NT2/D1 (cell line): ENCODE measurements around the gene NUDT16L1.

Experiments used
- DNase-seq: peaks from one replicate; pipeline ENCODE4 v3.0.0-alpha.2; 2011; ENCODE audit warnings: low read depth, low spot score
- H3K27me3 ChIP-seq: 2 replicates; pipeline ENCODE4 v1.6.0; 2011; ENCODE audit warnings: mild to moderate bottlenecking; ENCODE audit not compliant: insufficient read length, insufficient read depth
- H3K36me3 ChIP-seq: 2 replicates; pipeline ENCODE4 v1.6.1; 2011; ENCODE audit warnings: mild to moderate bottlenecking, low read length, mixed read lengths; ENCODE audit not compliant: insufficient read depth, insufficient read length
- H3K4me1 ChIP-seq: 2 replicates; pipeline ENCODE4 v1.5.1; 2011; ENCODE audit not compliant: insufficient read depth, insufficient read length
- H3K4me3 ChIP-seq: 2 replicates; pipeline ENCODE4 v1.5.1; 2011; ENCODE audit warnings: low read depth; ENCODE audit not compliant: insufficient read length
- H3K9ac ChIP-seq: 2 replicates; pipeline ENCODE4 v1.6.0; 2011; ENCODE audit warnings: low read depth; ENCODE audit not compliant: insufficient read length
- H3K9me3 ChIP-seq: 2 replicates; pipeline ENCODE4 v1.5.1; 2011; ENCODE audit warnings: mild to moderate bottlenecking, low read length; ENCODE audit not compliant: insufficient read depth
- SUZ12 ChIP-seq: IDR thresholded peaks from 2 replicates; pipeline ENCODE4 v1.6.1; 2011; ENCODE audit not compliant: insufficient read length, insufficient read depth; ENCODE audit errors: extremely low read depth
- YY1 ChIP-seq: IDR thresholded peaks from 2 replicates; pipeline ENCODE4 v1.6.1; 2011; ENCODE audit not compliant: insufficient read length, insufficient read depth
- ZNF274 ChIP-seq: IDR thresholded peaks from 2 replicates; pipeline ENCODE4 v1.6.1; 2011; ENCODE audit warnings: mild to moderate bottlenecking, low read depth, low read length

Gene NUDT16L1

DNA sequence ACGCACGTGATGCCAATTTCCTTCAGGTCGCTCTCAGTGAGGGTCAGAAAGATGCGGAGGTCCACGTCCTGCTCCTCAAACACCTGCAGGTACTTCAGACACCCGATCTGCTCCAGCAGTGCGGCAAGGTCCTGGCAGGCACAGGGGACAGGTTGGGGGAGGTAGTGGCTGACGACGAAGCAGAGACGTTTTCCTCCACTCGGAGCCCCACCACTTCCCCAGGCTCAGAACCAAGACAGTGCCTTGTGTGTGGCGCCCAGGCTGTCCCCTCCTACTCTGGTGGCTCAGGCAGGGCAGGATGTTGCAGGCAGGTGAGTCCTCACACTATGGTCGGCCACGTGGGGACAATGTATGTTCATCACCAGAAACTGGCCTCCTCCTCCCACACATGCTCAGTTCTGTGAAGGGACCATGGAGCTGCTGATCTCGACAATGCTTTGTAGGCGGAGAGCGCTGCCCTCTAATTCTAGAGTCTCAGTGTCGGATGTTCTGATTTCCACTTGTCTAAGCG lies 5.7 kb downstream of the NUDT16L1 start:
- Histone ChIP-seq H3K36me3 (peaks cover 89% of the 10 kb centered on the region), H3K4me1 (peaks cover 15% of the 10 kb centered on the region), H3K4me3 (no peak overlapping the region), H3K27me3 (no peaks in the 10 kb centered on the region), H3K9ac (peak overlapping the region; percentile 4), H3K9me3 (no peaks in the 10 kb centered on the region)
- DNase-seq = no peak
- TF ChIP-seq SUZ12 (no peak), YY1 (no peak), ZNF274 (no peak)

DNA sequence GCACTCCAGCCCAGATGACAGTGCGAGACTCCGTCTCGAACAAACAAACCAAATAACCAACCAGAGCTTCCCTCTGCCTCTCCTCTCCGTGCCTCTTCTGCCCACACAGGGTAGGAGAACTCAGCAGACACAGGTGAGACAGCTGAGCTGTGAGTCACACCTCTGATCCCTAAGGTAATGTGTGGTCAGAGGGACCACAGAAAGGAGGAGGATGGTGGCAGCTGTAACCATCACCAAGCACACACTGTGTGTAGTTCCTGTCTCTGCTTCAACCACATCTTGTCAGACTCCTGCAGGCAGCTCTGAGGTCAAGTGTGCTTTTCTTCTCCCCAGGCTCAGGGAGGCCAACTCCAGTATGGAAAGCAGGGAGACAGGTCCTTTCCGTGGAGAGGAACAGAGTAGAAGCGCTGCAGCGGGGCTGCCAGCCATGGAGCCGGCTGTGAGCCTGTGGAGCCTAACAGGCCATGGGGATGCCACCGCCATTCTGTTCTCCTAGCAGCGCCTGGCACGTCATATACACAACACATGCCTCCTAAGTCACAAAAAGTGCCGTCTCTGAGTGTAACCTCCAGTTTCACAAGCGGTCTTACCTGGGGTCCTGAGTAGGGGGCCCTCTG lies 7.1 kb downstream of the NUDT16L1 start:
- no peak for TF ChIP-seq ZNF274
- DNase-seq = no peak

GRCh38 chr16:4700997-4701743 lies 7.8 kb downstream of the NUDT16L1 start:
- H3K36me3 ChIP-seq = peaks cover 87% of the 10 kb centered on the region
- H3K27me3 ChIP-seq = no peaks in the 10 kb centered on the region
- H3K9me3 ChIP-seq = no peaks in the 10 kb centered on the region
- no peak for TF ChIP-seq YY1
- TF ChIP-seq SUZ12 = no peak
- TF ChIP-seq ZNF274 = no peak
- no peak for DNase-seq
- H3K4me3 ChIP-seq = no peak overlapping the region
- H3K9ac ChIP-seq = no peak overlapping the region
- H3K4me1 ChIP-seq = peaks cover 4% of the 10 kb centered on the region

More for the DNA sequence above, 7.1 kb downstream of the NUDT16L1 start:
- Histone ChIP-seq H3K9ac (no peak overlapping the region), H3K4me3 (no peak overlapping the region), H3K9me3 (no peaks in the 10 kb centered on the region), H3K27me3 (no peaks in the 10 kb centered on the region), H3K4me1 (peaks cover 6% of the 10 kb centered on the region), H3K36me3 (peaks cover 93% of the 10 kb centered on the region)

DNA sequence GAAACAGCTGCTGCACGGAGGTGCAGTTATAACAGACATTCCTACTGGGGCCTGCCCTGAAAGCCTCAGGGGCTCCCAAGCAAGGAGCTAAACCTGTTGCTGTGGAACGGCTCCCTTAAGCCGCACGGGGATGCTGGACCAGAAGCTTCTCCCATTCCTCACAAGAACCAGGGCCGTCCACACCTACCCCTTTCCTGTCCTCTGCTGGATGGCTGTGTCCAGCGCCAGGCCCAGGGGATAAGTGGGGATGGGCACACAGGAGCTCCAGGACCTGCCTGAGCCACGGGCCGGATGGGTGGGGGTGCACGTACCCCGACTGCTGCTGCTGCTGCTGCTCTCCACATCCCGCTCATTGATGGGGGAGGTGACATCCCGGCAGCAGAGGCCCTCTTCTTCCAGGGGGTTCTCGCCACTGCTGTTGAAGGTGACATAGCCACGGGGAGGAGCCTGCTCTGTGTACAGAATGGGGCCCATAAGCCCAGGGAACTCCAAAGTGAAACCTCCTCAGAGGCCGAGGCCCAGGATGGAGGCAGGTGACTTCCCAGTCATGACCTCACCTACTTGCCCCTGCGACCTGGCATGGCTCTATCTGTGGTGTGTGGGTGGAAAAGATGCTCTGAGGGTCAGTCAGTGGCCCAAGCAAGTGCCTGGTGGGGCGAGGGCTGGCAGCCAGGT lies 8.6 kb downstream of the NUDT16L1 start:
- no peak overlapping the region for H3K9ac ChIP-seq
- no peaks in the 10 kb centered on the region for H3K9me3 ChIP-seq
- H3K36me3 ChIP-seq = peaks cover 86% of the 10 kb centered on the region
- DNase-seq = no peak
- no peaks in the 10 kb centered on the region for H3K27me3 ChIP-seq
- TF ChIP-seq SUZ12 = no peak
- no peak for TF ChIP-seq ZNF274
- no peak for TF ChIP-seq YY1
- H3K4me1 ChIP-seq = no peaks in the 10 kb centered on the region
- H3K4me3 ChIP-seq = no peak overlapping the region

DNA sequence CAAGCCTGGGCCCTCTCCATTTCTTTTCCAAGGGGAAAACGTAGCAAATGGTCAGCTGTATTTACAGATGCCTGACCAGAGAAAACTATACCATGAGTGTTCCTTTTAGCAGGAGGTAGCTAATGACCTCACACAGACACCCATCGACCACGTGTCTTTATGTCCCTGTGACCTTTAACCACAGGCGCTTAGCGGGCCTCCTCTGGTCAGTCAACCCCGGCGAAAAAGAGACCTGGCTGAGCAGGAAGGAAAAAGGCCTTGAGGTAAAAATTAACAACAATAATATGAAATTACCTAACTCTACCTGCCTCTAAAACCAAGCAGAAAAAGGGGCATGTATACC lies 9.1 kb downstream of the NUDT16L1 start:
- TF ChIP-seq YY1 = no peak
- TF ChIP-seq SUZ12 = no peak
- TF ChIP-seq ZNF274 = no peak
- Histone ChIP-seq H3K36me3 (peaks cover 85% of the 10 kb centered on the region), H3K27me3 (no peaks in the 10 kb centered on the region), H3K9me3 (no peaks in the 10 kb centered on the region), H3K4me1 (no peaks in the 10 kb centered on the region), H3K9ac (no peak overlapping the region), H3K4me3 (no peak overlapping the region)
- DNase-seq = no peak

DNA sequence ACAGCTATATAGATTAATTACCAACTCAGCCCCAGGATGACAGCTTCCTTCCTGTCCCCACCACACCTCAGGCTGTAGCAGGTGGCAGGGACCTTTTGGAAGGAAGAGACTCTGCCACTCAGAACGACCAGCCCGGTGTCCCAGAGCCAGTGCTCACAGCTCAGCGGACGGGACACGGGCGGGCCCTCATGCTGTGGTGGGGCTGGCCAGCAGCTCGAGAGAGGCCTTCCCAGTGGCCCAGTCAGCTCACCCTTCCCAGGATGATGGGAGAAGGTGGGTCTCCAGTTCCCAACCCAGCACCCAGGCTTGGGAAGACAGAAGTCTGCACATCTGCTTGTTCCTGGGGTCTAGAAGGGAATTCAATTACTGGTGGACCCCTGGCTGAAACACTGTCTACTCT lies 10.5 kb downstream of the NUDT16L1 start:
- Histone ChIP-seq H3K27me3 (no peaks in the 10 kb centered on the region), H3K36me3 (peaks cover 75% of the 10 kb centered on the region), H3K4me3 (no peak overlapping the region), H3K9ac (no peak overlapping the region), H3K9me3 (no peaks in the 10 kb centered on the region), H3K4me1 (no peaks in the 10 kb centered on the region)
- TF ChIP-seq YY1 = no peak
- no peak for TF ChIP-seq ZNF274
- TF ChIP-seq SUZ12 = no peak
- no peak for DNase-seq

GRCh38 chr16:4704491-4704890 lies 11.1 kb downstream of the NUDT16L1 start:
- no peak for DNase-seq
- no peaks in the 10 kb centered on the region for H3K9me3 ChIP-seq
- H3K36me3 ChIP-seq = peaks cover 71% of the 10 kb centered on the region
- no peaks in the 10 kb centered on the region for H3K4me1 ChIP-seq
- TF ChIP-seq YY1 = no peak
- no peak for TF ChIP-seq ZNF274
- H3K27me3 ChIP-seq = no peaks in the 10 kb centered on the region
- no peak overlapping the region for H3K4me3 ChIP-seq
- H3K9ac ChIP-seq = no peak overlapping the region
